Endothelial cell of umbilical vein (primary cell): ENCODE results near the gene TBC1D5. TPM values are rescaled to one million over a fixed set of nuclear protein-coding genes. Genes with fewer than 3 reads are reported as not detected.

Experiments
- BruUV-seq: library from RNA; stranded (reverse); fragments of 400-500 nt; replicated peaks from 2 replicates; lab custom pipeline; 2021; lab: Mats Ljungman, UMichigan
- CTCF ChIA-PET: fragments of 300-600, 350-600 bp; sonication (Branson Sonifier 250); formaldehyde crosslinking; loops from one replicate; lab custom pipeline; 2021; ENCODE audit warnings: antibody characterized with exemption, inconsistent platforms; lab: Charles Lee
- POLR2A ChIA-PET: fragments of 300-600, 350-600 bp; sonication (Branson Sonifier 250); formaldehyde crosslinking; loops from one replicate; lab custom pipeline; 2021; ENCODE audit warnings: antibody characterized with exemption, inconsistent platforms; lab: Charles Lee
- DNase-seq: peaks from one replicate; pipeline ENCODE4 v3.0.0-alpha.2; 2011; ENCODE audit warnings: low read depth, low spot score
- FAIRE-seq: peaks from 2 replicates; lab custom pipeline; 2011; peaks lifted over from hg19 to GRCh38; lab: Jason Lieb, UNC
- H2AFZ ChIP-seq: 2 replicates; pipeline ENCODE4 v1.6.0; 2012; ENCODE audit warnings: low read depth, low read length, control low read depth, inconsistent platforms
- H3K27ac ChIP-seq: 2 replicates; pipeline ENCODE4 v1.5.1; 2011; ENCODE audit warnings: low read depth, mild to moderate bottlenecking, control low read depth, low read length, moderate library complexity; ENCODE audit not compliant: insufficient read depth
- H3K27me3 ChIP-seq, 2 experiments: 2 replicates each; pipeline versions ENCODE4 v1.6.0 to v1.6.1; 2011; ENCODE audit warnings: low read length in 2 of 2, mixed read lengths in 1 of 2; ENCODE audit not compliant: control insufficient read depth in 2 of 2, insufficient read depth in 2 of 2
- H3K36me3 ChIP-seq, 2 experiments: 2 replicates in 1 of 2; 3 replicates in 1 of 2; pipeline ENCODE4 v1.5.1; 2011; ENCODE audit warnings: low read length in 2 of 2, mild to moderate bottlenecking in 1 of 2, moderate library complexity in 1 of 2; ENCODE audit not compliant: control insufficient read depth in 2 of 2, insufficient read depth in 2 of 2; ENCODE audit errors: extremely low read depth in 1 of 2
- H3K4me1 ChIP-seq: 3 replicates; pipeline ENCODE4 v1.5.1; 2011; ENCODE audit warnings: mild to moderate bottlenecking, low read length; ENCODE audit not compliant: control insufficient read depth, insufficient read depth; ENCODE audit errors: extremely low read depth
- H3K4me2 ChIP-seq: 2 replicates; pipeline ENCODE4 v1.6.1; 2011; ENCODE audit warnings: low read length, control low read depth, mixed read lengths; ENCODE audit not compliant: insufficient read depth
- H3K4me3 ChIP-seq, 3 experiments: fragments of 200-600 bp in 1 of 3; sonication (generic), shearing (Covaris generic) in 1 of 3; replicated peaks in 1 of 3; 2 replicates each; pipeline ENCODE4 v1.5.1; 2011 to 2016; ENCODE audit warnings: control low read depth in 3 of 3, low read length in 3 of 3, mild to moderate bottlenecking in 2 of 3, inconsistent platforms in 1 of 3, low read depth in 1 of 3, moderate library complexity in 1 of 3; ENCODE audit not compliant: insufficient read depth in 1 of 3
- H3K79me2 ChIP-seq: 2 replicates; pipeline ENCODE4 v1.6.0; 2012; ENCODE audit warnings: low read length, inconsistent platforms; ENCODE audit not compliant: control insufficient read depth, insufficient read depth
- H3K9ac ChIP-seq: replicated peaks from 2 replicates; pipeline ENCODE3; 2011; ENCODE audit warnings: low read length, control low read depth; ENCODE audit not compliant: insufficient read depth; ENCODE audit errors: extremely low read depth
- H3K9me1 ChIP-seq: replicated peaks from 3 replicates; pipeline ENCODE4 v1.6.0; 2011; ENCODE audit warnings: mild to moderate bottlenecking, low read length; ENCODE audit not compliant: control insufficient read depth, insufficient read depth; ENCODE audit errors: extremely low read depth
- H3K9me3 ChIP-seq: replicated peaks from 2 replicates; pipeline ENCODE4 v1.5.1; 2012; ENCODE audit warnings: low read length, inconsistent platforms; ENCODE audit not compliant: control insufficient read depth, insufficient read depth
- H4K20me1 ChIP-seq: replicated peaks from 2 replicates; pipeline ENCODE3; 2011; ENCODE audit warnings: mild to moderate bottlenecking, low read length; ENCODE audit not compliant: control insufficient read depth, insufficient read depth; ENCODE audit errors: extremely low read depth
- CTCF ChIP-seq, 2 donors: IDR thresholded peaks; 1 replicate in 1 of 2; 2 replicates in 1 of 2; pipeline ENCODE4 v1.5.1; 2011; ENCODE audit warnings: low read length in 2 of 2, mild to moderate bottlenecking in 2 of 2, moderate library complexity in 2 of 2, control low read depth in 1 of 2, inconsistent platforms in 1 of 2, low read depth in 1 of 2; ENCODE audit not compliant: insufficient read depth in 1 of 2; ENCODE audit errors: extremely low read depth in 1 of 2
- EZH2 ChIP-seq: IDR thresholded peaks from 2 replicates; pipeline ENCODE4 v1.6.1; 2012; ENCODE audit warnings: borderline replicate concordance, low read depth, mild to moderate bottlenecking, moderate library complexity, low read length, inconsistent platforms; ENCODE audit not compliant: severe bottlenecking
- FOS ChIP-seq: IDR thresholded peaks from 2 replicates; pipeline ENCODE4 v1.6.1; 2011; ENCODE audit warnings: mild to moderate bottlenecking, low read length, moderate library complexity, borderline replicate concordance; ENCODE audit not compliant: insufficient read depth
- GATA2 ChIP-seq: IDR thresholded peaks from 2 replicates; pipeline ENCODE4 v1.7.0; 2011; ENCODE audit warnings: low read depth, mild to moderate bottlenecking, moderate library complexity, mixed read lengths, low read length; ENCODE audit not compliant: insufficient read length, insufficient read depth
- JUN ChIP-seq: IDR thresholded peaks from 2 replicates; pipeline ENCODE4 v1.6.1; 2011; ENCODE audit warnings: borderline replicate concordance, low read depth; ENCODE audit not compliant: insufficient read length, insufficient read depth
- MAX ChIP-seq: IDR thresholded peaks from 2 replicates; pipeline ENCODE4 v1.6.1; 2011; ENCODE audit not compliant: insufficient read depth, insufficient read length
- MYC ChIP-seq: IDR thresholded peaks from one replicate; pipeline ENCODE4 v1.6.1; 2011; ENCODE audit warnings: mild to moderate bottlenecking, low read depth, low read length
- POLR2A ChIP-seq: IDR thresholded peaks from 2 replicates; pipeline ENCODE4 v1.6.1; 2012; ENCODE audit warnings: low read depth, mild to moderate bottlenecking, control low read depth, low read length
- POLR2AphosphoS5 ChIP-seq: IDR thresholded peaks from 2 replicates; pipeline ENCODE4 v1.6.1; 2012; ENCODE audit warnings: low read depth, mild to moderate bottlenecking, control low read depth, low read length, moderate library complexity; ENCODE audit not compliant: insufficient read depth
- dilution Hi-C: fragments of 300-500 bp; cut with MboI; formaldehyde crosslinking; loops from one replicate; pipeline ENCODE4 v1.15.0; 2019; ENCODE audit warnings: low sequenced_read_pairs; ENCODE audit not compliant: extremely low pct_ligation_motif_present
- intact Hi-C: fragments of 100-400 bp; cut with micrococcal nuclease; formaldehyde crosslinking; loops from one replicate; pipeline ENCODE4 v1.10.0; 2022
- polyA plus RNA-seq, 4 experiments: library from polyadenylated mRNA; depleted of rRNA in 3 of 4; stranded (reverse) in 3 of 4; unstranded in 1 of 4; fragments of >200 nt; gene quantifications; 2 replicates each; pipeline versions ENCODE4 v1.2.1 to v1.2.3, GENCODE V29; 2011 to 2012; ENCODE audit warnings: missing spikeins in 1 of 4
- total RNA-seq: library from RNA; stranded (reverse); gene quantifications from 2 replicates; pipeline ENCODE4 v1.2.3, GENCODE V29; 2021

Gene TBC1D5
- total and polyA plus RNA-seq, 2 donors (not counting 3 experiments of a cell fraction or from before 2014, with no cell fraction given) = 17.5 to 44.7 TPM

GRCh38 chr3:17752876-17753631, 10.6 kb upstream of the TBC1D5 start:
- no peaks in the 10 kb centered on the region for H3K9me1 ChIP-seq
- H3K79me2 ChIP-seq = no peaks in the 10 kb centered on the region
- peaks cover 3 to 10% of the 10 kb centered on the region in 2 experiments for H3K27me3 ChIP-seq
- no peak overlapping the region for H3K9ac ChIP-seq
- TF ChIP-seq MAX = no peak
- no peak for TF ChIP-seq GATA2
- TF ChIP-seq EZH2 = no peak
- TF ChIP-seq POLR2AphosphoS5 = no peak
- TF ChIP-seq FOS = no peak
- no peak for TF ChIP-seq POLR2A
- no peak for TF ChIP-seq JUN
- no peak for TF ChIP-seq MYC
- no peak for TF ChIP-seq CTCF (IDR thresholded peaks at IDR 0.05; ENCODE audit: extremely low read depth in 1 of 2, insufficient read depth in 1 of 2, low read depth in 1 of 2, low read length in 2 of 2)
- FAIRE-seq (no peak), DNase-seq (no peak)
- no peak overlapping the region for H3K27ac ChIP-seq
- no peak overlapping the region for H3K4me2 ChIP-seq
- dilution Hi-C loops = no loop called here
- ChIA-PET POLR2A (no interaction called here), CTCF (interaction anchor here (2.1 kb wide), 1 partner anchor 108 kb away, joined by 5 read pairs; no protein-coding TSS in a partner anchor)
- H3K36me3 ChIP-seq = no peaks in the 10 kb centered on the region
- no peak overlapping the region for H3K4me3 ChIP-seq
- H3K4me1 ChIP-seq = no peaks in the 10 kb centered on the region
- BruUV-seq = no TSS peak
- no peak overlapping the region for H2AFZ ChIP-seq
- intact Hi-C loops = no loop called here
- no peaks in the 10 kb centered on the region for H4K20me1 ChIP-seq
- H3K9me3 ChIP-seq = no peaks in the 10 kb centered on the region
